HG02623 (cell line): ENCODE measurements around the gene OTOP3.
"Not testable (repeated sequence)": the region's sequence is repeated elsewhere in the genome, so short reads cannot be mapped to it uniquely, and the experiment has no call there.

ENCODE experiments used
- ATAC-seq: cut with Tn5 transposase; IDR thresholded peaks from one replicate; pipeline ENCODE4 v1.9.1; 2021; ENCODE audit warnings: moderate library complexity; ENCODE audit not compliant: unreplicated experiment

OTOP3 gene, protein sequence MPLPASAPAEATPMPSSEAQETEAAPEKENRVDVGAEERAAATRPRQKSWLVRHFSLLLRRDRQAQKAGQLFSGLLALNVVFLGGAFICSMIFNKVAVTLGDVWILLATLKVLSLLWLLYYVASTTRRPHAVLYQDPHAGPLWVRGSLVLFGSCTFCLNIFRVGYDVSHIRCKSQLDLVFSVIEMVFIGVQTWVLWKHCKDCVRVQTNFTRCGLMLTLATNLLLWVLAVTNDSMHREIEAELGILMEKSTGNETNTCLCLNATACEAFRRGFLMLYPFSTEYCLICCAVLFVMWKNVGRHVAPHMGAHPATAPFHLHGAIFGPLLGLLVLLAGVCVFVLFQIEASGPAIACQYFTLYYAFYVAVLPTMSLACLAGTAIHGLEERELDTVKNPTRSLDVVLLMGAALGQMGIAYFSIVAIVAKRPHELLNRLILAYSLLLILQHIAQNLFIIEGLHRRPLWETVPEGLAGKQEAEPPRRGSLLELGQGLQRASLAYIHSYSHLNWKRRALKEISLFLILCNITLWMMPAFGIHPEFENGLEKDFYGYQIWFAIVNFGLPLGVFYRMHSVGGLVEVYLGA

DNA sequence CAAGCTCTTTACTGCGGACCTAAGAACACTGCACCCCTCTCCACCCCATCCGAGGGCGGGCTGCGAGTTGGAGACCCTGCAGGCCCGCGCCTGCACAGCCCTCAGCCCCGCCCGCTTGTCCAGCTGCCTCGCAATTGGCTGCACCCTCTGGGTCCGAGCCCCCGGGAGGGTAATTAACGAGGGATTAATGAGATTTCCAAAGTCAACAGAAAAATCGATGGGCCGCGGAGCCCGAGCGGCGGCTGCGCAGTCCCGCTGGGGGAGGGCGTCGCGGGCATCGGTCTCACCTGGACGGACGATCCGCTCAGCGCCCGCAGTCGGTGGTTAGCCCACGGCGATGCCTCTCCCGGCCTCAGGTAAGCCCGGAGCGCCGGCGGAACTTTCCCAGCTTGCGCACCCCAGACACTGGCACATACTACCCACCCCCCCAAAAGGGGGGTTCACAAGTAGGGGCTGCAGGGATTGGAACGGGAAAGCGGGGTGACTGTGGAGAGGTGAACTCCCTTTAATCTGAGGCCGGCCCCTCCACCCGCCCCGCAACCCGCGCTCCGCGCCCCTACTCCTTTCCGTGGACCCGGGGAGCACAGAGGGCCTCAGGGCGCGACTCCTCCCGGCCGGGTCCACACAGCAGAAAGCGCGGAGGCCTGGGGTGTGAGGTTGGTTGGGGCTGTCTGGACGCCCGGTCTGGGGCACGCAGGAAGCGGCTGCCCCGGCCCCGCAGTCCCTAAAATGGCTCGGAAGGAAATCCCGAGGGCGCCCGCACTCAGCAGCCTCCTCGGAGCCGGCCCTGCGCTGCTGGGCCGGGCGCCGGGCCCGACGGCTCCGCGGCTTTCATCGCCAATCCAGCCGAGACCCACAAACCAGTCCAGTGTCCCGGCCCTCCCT, at the start of gene OTOP3:
OTOP3 (plus strand) TSS at position 314 of the 885 bp plus-strand sequence; CDS start at position 338, 24 bp downstream.
- ATAC-seq, result no peak

DNA sequence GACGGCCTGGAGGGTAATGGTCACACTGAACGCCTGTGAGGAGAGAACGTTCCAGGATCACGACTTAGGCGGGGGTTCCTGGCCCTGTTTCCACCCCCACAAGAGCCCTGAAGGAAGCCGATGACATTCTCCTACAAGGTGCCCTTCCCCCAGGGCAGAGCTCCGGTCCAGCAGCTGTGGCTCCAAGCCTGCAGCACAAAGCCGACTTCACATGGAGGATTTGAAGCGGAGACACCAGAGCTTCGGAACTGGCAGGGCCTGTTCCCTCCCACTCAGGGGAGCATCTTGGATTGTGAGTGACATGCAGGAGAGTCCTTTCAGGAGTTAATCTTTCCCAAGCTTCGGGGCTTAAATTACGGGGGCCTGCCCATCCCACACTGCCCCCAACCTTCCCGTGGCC, 47.2 kb upstream of the OTOP3 start:
- no peak for ATAC-seq

DNA sequence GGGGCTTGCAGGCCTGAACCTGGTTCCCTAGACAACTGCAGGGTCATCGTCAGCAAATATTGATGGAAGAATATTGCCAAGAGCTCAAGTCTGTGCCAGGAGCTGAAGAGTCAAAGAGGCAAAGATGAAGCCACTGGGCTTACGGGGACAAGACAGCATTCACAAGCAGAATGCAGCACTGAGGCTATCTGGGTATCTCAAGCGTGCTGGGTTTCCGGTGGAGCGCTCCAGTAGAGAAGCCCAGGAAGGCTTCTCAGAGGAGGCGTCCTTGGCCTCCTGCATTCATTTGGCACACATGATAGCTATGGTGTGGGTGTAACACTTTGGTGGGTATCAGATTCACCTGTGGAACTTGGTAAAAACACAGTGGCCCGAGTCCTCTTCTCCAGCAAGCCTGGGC, 45.1 kb upstream of the OTOP3 start:
- no peak for ATAC-seq

DNA sequence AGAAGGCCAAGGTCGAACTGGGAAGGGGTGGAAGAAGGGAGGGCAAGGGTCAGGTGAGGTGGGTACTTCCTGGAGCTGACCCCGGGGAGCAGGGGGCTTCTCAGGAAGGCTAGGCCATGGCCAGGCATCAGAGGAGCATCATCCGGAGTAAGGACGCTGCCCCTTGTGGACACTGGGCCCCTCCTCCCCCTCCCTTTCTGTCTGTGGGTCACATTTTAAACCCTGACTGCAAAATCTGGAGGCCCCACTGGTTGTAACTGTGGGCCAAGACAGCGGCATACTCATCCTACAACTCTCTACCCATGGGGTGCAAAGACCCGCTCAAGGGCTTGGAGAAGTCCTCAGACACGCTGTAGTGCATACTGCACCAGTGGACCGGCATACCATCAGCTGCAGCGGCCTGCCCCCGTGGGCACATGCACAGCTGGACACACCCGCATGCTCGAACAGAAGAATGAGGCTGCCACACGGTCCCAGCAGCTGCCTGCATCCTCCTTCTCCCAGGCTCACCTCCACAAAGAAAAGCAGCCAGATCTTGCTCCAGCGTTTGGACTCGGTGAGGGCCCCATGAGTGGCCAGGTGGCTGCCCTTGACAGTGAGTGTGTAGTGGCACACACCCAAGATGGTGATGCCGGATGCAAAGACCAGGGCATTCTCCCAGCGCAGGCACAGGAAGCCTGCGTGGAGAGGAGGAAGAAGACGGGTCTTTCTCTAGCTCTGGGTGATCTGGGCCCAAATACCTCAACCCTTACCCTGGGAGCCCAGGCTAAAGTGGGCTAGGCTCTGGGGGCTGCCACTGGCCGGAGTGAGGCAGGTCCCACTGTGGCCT, 43.5 kb upstream of the OTOP3 start:
- no peak for ATAC-seq

DNA sequence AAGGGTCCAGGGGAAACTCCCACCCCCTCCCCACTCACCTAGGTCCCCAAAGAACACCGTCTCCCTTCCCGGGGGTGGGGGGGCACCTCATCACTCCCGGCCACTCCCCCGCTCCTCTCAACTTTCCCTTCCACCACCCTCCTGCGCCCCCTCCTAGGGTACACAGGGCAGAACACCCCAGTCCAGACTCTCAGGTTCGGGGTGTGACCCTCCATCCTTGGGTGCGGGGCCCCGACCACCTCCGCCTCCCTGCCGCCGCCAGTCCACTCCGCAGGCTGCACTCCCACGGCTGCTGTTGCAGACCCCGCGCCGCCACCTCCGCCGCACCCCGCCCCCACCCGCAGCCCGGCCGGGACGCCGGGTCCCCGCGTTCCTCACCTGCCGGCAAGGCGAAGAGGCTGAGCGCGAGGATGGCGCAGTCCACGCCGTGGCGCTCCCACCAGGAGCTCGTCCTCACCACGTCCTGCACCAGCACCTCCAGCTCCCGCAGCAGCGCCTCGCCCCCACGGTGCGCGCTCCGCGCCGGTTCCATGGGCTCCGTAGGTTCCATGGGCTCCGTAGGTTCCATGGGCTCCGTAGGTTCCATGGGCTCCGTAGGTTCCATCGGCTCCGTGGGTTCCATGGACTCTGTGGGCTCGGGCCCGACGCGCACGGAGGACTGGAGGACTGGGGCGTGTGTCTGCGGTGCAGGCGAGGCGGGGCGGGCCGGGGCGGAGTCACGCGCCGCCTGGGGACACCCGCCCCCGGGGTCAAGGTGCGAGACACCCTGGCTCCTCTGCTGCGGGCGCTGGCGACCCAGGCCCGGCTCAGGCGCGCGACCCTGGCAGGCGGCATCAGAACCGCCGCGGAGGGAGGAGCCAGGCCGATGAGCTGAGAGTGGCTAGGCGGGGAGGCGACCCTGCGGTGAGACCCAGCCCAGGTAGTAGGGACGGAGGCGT, 42.5 kb upstream of the OTOP3 start, which contains the start of gene FADS6:
FADS6 (minus strand) TSS at position 660 of the 938 bp plus-strand sequence; CDS start at position 622, 38 bp downstream.
- no peak for ATAC-seq

DNA sequence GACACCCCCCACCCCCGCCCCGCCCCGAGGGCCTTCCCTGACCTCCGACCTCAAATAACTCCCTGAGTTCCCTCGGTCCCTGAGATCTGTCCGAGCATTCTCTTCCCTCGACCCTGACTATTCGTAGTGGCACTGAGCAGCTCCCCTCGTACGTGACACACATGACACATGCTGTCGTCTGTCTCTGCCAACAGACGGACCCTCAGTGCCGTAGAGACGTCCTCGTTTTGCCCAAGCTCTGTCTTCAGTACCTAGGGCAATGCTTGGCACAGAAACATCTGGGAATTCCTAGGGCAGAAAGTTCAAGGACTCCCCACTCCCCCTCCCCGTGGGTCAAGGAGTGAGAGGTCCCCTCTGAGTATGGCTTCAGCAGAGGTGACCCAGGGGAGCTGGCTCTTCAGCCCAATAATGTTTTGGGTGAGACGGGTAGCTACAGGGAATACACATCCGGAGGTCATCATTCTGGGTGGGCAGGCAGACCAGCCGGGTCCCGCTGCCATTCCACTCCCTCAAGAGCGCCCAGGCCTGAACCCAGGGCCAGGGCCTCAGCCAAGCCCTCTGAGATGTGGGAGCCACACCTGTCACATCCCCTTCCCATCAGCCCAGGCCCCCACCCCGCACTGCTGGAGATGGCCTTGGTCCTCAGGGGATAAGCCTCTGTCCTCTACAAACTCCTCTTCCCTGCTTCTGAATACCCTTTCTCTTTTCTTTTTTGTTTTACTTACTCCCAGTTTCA, 41.6 kb upstream of the OTOP3 start:
- no peak for ATAC-seq

DNA sequence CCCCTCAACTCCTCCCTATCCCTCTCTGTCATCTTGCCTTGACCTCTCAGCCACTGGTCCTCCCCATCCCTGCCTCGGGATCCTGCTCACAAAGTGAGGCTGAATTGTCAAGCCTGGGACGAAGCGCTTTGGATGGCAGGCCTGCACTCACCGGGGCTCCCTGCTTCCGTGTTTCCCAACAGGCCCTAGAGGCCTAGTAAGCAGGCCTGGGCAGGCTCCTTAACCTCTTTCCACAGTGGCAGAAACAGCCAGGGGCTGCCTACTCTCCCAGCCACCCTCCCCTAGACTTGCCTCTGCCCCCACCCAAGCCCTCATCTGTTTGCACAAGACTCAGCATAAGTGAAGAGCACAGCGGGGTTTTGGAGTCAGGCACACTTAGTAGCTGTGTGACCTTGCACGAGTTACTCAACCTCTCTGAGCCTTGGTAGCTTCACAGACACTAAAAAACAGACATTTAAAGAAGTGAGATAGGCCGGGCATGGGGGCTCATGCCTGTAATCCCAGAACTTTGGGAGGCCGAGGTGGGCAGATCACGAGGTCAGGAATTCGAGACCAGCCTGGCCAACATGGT, 37.2 kb upstream of the OTOP3 start:
- no peak for ATAC-seq

DNA sequence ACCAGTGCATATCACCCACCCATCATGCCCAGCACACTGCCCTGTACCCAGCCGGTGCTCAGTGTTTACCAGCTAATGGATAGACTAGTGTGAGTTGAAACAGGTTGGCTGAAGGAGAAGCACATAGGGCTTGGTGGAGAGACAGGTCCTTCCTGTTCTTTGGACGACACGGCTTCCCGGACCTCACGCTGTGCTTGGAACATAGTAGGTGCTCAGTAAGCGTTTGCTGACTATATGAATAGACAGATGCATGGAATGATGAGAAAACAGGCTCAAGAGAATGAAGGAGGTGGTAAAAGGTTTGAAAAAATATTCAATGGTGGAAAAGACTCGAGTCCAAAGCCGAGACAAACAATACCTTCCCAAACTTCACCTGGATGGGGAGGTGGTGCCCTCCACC, 35.5 kb upstream of the OTOP3 start:
- ATAC-seq, result no peak

DNA sequence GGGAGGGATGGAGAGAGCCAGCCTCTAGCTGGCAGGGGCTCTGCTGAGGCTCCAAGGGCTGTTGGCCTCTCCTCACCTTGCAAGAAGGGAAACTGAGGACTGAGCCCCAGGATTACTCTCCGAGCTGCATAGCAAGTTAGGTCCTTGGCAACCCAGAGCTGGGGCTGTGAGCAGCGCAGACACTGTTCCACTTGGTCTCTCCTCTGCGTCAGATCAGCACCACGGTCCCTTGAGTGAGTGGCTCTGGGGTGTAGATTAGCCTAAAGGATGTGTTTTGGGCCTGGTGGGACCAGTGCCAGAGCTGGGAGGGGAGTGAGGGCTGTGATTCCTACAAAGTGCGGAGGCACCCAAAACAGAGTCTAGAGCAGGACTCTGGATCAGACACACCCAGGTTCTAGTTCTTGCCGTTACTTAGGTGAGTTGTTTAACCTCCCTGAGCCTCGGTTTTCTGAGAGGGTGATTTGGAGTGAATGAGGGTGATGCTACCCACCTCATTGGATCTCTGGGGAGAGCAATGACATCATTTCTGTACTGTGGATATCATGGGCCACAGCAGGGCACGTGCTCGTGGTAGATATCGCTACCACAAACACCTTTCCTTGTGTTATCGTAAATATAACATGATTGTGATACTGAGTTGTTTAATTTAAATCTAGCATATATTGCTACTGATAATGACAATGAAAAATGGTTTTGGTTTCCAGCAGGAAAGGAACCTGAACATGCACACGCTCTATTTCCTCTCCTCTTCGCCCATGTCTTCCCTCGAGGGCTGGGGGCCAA, 34.2 kb upstream of the OTOP3 start:
- ATAC-seq, result no peak

DNA sequence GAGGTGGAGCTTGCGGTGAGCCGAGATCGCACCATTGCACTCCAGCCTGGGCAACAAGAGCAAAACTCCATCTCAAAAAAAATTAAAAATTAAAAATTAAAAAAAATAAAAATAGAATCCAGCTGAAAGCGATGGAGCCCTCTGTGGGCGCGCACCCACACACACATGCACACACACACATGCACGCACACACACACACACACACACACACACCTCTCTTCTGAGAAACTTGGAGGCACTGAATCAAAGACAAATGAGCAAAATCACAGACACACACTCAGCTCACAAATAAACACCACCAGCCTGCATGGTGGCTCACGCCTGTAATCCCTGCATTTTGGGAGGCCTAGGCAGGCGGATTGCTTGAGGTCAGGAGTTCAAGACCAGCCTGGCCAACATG, 32.7 kb upstream of the OTOP3 start:
- ATAC-seq, result no peak

DNA sequence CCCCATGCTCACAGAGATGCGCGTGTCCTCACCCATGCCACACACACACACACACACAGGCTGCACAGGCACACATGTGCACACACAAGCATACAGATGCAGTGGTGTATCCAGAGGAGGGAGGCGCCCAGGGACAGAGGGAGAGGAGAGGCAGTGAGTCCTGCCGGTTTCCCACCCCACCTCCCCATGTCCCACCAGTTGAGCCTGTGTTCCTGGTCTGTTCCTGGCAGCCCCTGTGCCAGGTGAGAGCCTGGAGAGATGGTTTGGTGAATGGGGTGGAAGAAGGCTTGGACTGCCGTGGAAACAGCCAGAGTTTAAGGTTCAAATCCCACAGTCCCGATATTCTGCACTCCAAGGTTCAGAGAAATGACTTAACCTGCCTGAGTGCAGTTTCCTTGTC, 32.0 kb upstream of the OTOP3 start:
- no peak for ATAC-seq

DNA sequence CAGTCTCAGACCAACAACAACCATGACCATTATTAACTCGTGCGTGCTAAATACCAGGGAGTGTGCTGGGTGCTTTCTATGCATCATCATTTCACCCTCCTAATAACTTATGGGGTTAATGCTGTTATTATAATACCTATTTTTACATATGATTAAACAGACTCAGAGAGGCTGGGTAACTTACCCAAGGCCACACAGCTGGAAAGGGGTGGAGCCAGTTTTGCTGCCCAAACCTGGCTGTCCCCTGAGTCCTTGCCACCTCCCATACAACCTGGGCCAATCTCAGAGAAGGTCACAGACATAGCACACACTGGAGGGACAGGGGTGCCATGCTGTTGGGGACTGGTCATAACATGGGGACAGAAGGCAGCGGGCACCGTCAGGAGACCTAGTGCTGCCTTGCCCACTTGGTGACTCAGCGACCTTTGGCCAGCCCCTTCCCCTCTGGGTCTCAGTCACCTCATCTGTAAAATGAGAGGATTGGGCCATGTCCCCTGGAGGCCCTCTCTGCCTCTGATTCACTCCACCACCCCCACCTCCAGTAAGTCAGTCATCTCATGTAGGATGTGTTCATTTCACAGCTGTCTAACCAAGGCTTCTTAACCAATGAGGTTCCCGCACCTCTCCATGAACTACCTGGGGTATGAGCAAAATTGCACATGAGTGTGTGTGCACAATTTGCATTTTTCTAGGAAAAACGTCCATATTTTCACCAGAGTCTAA, 30.9 kb upstream of the OTOP3 start:
- ATAC-seq, result no peak

DNA sequence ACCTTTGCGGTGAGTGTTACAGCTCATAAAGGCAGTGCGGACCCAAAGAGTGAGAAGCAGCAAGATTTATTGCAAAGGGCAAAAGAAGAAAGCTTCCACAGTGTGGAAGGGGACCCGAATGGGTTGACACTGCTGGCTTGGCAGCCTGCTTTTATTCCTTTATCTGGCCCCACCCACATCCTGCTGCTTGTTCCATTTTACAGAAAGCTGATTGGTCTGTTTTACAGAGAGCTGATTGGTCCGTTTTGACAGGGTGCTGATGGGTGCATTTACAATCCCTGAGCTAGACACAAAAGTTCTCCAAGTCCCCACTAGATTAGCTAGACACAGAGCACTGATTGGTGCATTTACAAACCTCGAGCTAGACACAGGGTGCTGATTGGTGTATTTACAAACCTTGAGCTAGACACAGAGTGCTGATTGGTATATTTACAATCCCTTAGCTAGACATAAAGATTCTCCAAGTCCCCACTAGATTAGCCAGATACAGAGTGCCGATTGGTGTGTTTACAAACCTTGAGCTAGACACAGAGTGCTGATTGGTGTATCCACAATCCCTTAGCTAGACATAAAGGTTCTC, 29.4 kb upstream of the OTOP3 start:
- ATAC-seq, result not testable (repeated sequence)

DNA sequence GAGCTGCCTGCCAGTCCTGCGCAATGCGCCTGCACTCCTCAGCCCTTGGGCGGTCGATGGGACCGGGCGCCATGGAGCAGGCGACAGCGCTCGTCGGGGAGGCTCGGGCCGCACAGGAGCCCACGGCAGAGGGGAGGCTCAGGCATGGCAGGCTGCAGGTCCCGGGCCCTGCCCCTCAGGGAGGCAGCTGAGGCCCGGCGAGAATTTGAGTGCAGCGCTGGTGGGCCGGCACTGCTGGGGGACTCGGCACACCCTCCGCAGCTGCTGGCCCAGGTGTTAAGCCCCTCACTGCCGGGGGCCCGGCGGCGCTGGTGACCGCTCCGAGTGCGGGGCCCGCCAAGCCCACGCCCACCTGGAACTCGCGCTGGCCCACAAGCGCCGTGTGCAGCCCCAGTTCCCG, 28.7 kb upstream of the OTOP3 start:
- no peak for ATAC-seq

DNA sequence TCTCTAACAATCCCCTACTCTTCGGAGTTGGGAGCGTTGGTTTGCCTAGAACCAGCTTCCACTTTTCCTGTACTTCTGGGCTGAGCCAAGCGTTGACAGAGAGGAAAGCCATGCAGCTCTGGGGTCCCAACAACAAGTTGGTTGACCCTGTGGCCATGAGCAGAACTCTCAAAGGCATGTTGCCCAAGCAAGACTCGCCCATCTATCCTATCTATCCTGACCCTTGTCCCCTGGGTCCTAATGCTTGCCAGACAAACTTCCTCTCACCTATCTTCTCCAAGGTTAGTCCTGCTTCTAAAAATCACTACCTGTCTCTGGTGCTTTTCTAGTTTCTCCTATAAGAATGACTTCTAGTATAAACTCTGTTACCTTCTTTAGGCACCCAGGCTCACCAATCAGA, 26.6 kb upstream of the OTOP3 start:
- ATAC-seq, result not testable (repeated sequence)

DNA sequence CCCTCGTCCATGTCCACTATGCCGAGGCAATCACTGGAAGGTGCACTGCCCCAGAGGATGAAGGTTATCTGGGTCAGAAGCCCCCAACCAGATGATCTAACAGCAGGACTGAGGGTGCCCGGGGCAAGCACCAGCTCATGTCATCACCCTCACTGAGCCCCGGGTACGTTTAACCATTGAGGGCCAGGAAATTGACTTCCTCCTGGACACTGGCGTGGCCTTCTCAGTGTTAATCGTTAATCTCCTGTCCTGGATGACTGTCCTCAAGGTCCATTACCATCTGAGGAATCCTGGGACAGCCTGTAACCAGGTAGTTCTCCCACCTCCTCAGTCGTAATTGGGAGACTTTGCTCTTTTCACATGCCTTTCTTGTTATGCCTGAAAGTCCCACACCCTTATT, 24.3 kb upstream of the OTOP3 start:
- ATAC-seq, result not testable (repeated sequence)
